ENCODE data around the gene SUSD6. TPM values are rescaled to one million over a fixed set of nuclear protein-coding genes. Genes with fewer than 3 reads are reported as not detected.

Gene SUSD6
- total RNA-seq, 1 experiment from 2014 or later = 3.7 TPM

GRCh38 chr14:69741055-69741454 is 129.7 kb downstream of the SUSD6 start:
- DNase-seq = no peak
- H3K18ac ChIP-seq (ENCODE audit: insufficient read length, low read depth, low read length) = no peak overlapping the region
- H2AFZ ChIP-seq (ENCODE audit: low read length) = no peak overlapping the region
- Mint-ChIP-seq H3K27ac (no peak overlapping the region), H3K36me3 (ENCODE audit: insufficient read depth in 1 of 3, low read depth in 3 of 3) (peaks cover 6 to 18% (median 13%) of the 10 kb centered on the region in 3 experiments; a peak in 6 of 7 replicates), H3K27me3 (ENCODE audit: low read depth) (no peaks in the 10 kb centered on the region; the same call in 1 of the 2 replicates), H3K4me1 (peaks cover 14 to 16% of the 10 kb centered on the region in 2 experiments), H3K4me3 (no peak overlapping the region), H3K9me3 (peaks cover 37 to 49% of the 10 kb centered on the region in 2 experiments)
- no peak overlapping the region for H4K8ac ChIP-seq (replicated peaks; ENCODE audit: insufficient read length, low read depth, low read length)
- no peak overlapping the region for H2BK20ac ChIP-seq (ENCODE audit: low read depth, low read length, poor library complexity, severe bottlenecking)
- no peaks in the 10 kb centered on the region for H3K23me2 ChIP-seq (ENCODE audit: insufficient read length, low read depth, low read length, poor library complexity, severe bottlenecking)
- H3K27me3 ChIP-seq (ENCODE audit: insufficient read depth, low read length) = no peaks in the 10 kb centered on the region
- H4K91ac ChIP-seq (ENCODE audit: insufficient read length, low read depth, low read length) = no peak overlapping the region
- no peak overlapping the region for H3K23ac ChIP-seq (ENCODE audit: insufficient read length, low read depth, low read length)
- no peak overlapping the region for H3K4ac ChIP-seq (ENCODE audit: low read depth, low read length)
- no peak overlapping the region for H3K27ac ChIP-seq (ENCODE audit: insufficient read length, low read depth, low read length)
- H3K4me2 ChIP-seq (ENCODE audit: insufficient read depth, insufficient read length, low read length) = no peak overlapping the region
- no peak overlapping the region for H2BK15ac ChIP-seq (ENCODE audit: low read depth, low read length)
- H4K5ac ChIP-seq (ENCODE audit: insufficient read length, low read depth, low read length) = no peak overlapping the region
- H3K14ac ChIP-seq (ENCODE audit: insufficient read depth, low read length) = no peak overlapping the region
- no peak overlapping the region for H2BK12ac ChIP-seq (ENCODE audit: insufficient read length, low read depth, low read length)
- WGBS (ENCODE audit: extremely low coverage, insufficient read length, low lambda C conversion rate) = no CpG with 5 or more reads among the region's 1 CpG
- no peak overlapping the region for H3T11ph ChIP-seq (ENCODE audit: low read length)
- no peak overlapping the region for H2AK5ac ChIP-seq (ENCODE audit: insufficient read length, low read length)
- H3K9ac ChIP-seq (ENCODE audit: extremely low read depth, insufficient read length, low read length) = no peak overlapping the region
- 0 out of 2 replicates have a peak, but pooled peaks cover 2% of the 10 kb centered on the region for H3K79me2 ChIP-seq (ENCODE audit: insufficient read depth, low read length)
- H2BK120ac ChIP-seq (ENCODE audit: low read depth, low read length, poor library complexity, severe bottlenecking) = no peak overlapping the region
- no peaks in the 10 kb centered on the region for H4K20me1 ChIP-seq (ENCODE audit: control insufficient read depth, insufficient read depth, insufficient read length)
- H3K4me1 ChIP-seq (ENCODE audit: insufficient read depth, low read length) = no peaks in the 10 kb centered on the region
- no peak overlapping the region for H2BK5ac ChIP-seq (ENCODE audit: insufficient read length, low read length)
- no peaks in the 10 kb centered on the region for H3K79me1 ChIP-seq (ENCODE audit: insufficient read depth, low read depth, low read length, poor library complexity, severe bottlenecking)
- H3K56ac ChIP-seq (ENCODE audit: insufficient read length, low read depth, low read length) = no peak overlapping the region
- no peaks in the 10 kb centered on the region for H3K9me3 ChIP-seq (ENCODE audit: control insufficient read depth, low read depth, low read length)
- TF ChIP-seq, protein P1, sequence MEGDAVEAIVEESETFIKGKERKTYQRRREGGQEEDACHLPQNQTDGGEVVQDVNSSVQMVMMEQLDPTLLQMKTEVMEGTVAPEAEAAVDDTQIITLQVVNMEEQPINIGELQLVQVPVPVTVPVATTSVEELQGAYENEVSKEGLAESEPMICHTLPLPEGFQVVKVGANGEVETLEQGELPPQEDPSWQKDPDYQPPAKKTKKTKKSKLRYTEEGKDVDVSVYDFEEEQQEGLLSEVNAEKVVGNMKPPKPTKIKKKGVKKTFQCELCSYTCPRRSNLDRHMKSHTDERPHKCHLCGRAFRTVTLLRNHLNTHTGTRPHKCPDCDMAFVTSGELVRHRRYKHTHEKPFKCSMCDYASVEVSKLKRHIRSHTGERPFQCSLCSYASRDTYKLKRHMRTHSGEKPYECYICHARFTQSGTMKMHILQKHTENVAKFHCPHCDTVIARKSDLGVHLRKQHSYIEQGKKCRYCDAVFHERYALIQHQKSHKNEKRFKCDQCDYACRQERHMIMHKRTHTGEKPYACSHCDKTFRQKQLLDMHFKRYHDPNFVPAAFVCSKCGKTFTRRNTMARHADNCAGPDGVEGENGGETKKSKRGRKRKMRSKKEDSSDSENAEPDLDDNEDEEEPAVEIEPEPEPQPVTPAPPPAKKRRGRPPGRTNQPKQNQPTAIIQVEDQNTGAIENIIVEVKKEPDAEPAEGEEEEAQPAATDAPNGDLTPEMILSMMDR (conservative IDR thresholded peaks at IDR 0.05) = no peak
